Cardiac septum (tissue), 1 donor: Measurements from ENCODE around the gene GARIN1A. TPM values are rescaled to one million over a fixed set of nuclear protein-coding genes. Genes with fewer than 3 reads are reported as not detected.
"Not testable (repeated sequence)": the region's sequence is repeated elsewhere in the genome, so short reads cannot be mapped to it uniquely, and the experiment has no call there.

Experiments used
- DNase-seq: peaks from one replicate; pipeline ENCODE4 v3.0.0-alpha.2; 2020; ENCODE audit warnings: low spot score
- intact Hi-C: fragments of 100-400 bp; cut with DNase I; formaldehyde crosslinking; loops from one replicate; pipeline ENCODE4 v1.14.0; 2022
- total RNA-seq: library from RNA; stranded (reverse); fragmentation: NEBNext Ultra II Directional; extraction: Animal tissue kit (Norgen Biotek cat#: 25700); gene quantifications from one replicate; pipeline ENCODE4 v1.2.1, GENCODE V29; 2021
- donor health status: DM: no; HTN: no; CAD: no.

GARIN1A gene
- total RNA-seq, 1 donor from 2014 or later = 2.4 TPM

GRCh38 chr7:128681794-128682537, 9.9 kb downstream of the GARIN1A start:
- no peak for DNase-seq
- intact Hi-C loops = no loop called here

DNA sequence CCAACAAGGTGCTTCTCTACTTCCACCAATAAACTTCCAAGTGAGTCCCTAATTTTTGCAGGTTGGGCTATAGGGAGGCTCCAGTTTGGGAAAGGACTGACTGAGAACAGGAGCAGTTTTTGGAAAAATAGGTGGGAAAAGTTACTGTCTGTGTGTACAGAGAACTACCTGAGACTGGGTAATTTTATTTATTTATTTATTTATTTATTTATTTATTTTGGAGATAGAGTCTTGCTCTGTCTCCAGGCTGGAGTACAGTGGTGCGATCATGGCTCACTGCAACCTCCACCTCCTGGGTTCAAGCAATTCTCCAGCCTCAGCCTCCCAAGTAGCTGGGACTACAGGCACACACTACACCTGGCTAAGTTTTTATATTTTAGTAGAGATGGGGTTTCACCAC, 11.2 kb downstream of the GARIN1A start:
- DNase-seq, intact Hi-C loops: not testable (repeated sequence)

DNA sequence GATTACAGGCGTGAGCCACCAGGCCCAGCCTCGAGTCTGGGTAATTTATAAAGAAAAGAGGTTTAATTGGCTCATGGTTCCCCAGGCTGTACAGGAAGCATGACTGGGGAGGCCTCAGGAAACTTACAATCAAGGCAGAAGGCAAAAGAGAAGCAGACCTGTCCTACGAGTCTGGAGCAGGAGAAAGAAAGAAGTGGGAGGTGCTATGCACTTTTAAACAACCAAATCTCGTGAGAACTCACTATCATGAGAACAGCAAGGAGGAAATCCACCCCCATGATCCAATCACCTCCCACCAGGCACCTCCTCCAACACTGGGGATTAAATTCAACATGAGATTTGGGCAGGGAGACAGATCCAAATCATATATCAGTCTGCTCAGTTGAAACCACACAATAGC, 11.6 kb downstream of the GARIN1A start:
- DNase-seq, intact Hi-C loops: not testable (repeated sequence)

- intact Hi-C loops = no loop called here
- DNase-seq = no peak
These were observed 15.0 kb downstream of the GARIN1A start for GRCh38 chr7:128687131-128687530.

GRCh38 chr7:128688492-128688891, 16.4 kb downstream of the GARIN1A start:
- intact Hi-C loops = no loop called here

GRCh38 chr7:128689161-128689935, 17.3 kb downstream of the GARIN1A start:
- DNase-seq, intact Hi-C loops: not testable (repeated sequence)

More at GRCh38 chr7:128688492-128688891, 16.4 kb downstream of the GARIN1A start:
- no peak for DNase-seq

GRCh38 chr7:128691227-128691626, 19.1 kb downstream of the GARIN1A start:
- intact Hi-C loops = no loop called here

DNA sequence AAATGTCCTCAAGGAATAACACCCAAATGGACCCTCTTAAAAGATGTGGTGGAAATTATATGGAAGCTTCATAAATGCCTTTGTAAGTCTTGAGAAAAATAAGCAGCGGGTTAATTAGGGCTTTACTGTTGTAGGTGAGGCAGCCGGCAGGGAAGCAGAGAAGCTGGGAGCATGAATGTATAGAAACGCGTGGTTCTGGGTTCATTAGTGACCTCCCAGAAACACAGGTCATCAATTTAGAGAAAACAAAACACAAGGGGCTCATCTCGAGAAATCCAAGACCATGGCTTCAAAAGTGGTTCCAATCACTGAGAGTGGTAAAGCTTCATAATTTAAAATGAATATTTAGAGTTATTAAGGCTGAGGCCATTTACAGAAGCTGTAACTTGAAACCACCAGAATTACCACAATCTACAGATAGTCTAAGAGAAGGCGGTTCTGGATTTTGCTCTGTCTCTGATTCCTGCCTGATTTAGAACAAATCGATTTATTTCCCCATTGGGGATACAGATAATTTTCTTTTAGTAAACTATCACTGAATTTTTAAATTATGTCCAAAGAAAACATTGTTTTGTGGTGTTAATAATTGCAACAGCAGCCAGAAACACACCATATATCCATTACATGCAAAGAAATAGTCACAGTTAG, 20.7 kb downstream of the GARIN1A start:
- intact Hi-C loops = no loop called here
- no peak for DNase-seq

More at GRCh38 chr7:128691227-128691626, 19.1 kb downstream of the GARIN1A start:
- no peak for DNase-seq

GRCh38 chr7:128693373-128694015, 21.4 kb downstream of the GARIN1A start:
- intact Hi-C loops = no loop called here
- DNase-seq = no peak

- intact Hi-C loops = no loop called here
These were observed 22.6 kb downstream of the GARIN1A start for GRCh38 chr7:128694738-128695137.

GRCh38 chr7:128697302-128697905, 25.3 kb downstream of the GARIN1A start:
- intact Hi-C loops = no loop called here
- no peak for DNase-seq

More at GRCh38 chr7:128694738-128695137, 22.6 kb downstream of the GARIN1A start:
- no peak for DNase-seq

DNA sequence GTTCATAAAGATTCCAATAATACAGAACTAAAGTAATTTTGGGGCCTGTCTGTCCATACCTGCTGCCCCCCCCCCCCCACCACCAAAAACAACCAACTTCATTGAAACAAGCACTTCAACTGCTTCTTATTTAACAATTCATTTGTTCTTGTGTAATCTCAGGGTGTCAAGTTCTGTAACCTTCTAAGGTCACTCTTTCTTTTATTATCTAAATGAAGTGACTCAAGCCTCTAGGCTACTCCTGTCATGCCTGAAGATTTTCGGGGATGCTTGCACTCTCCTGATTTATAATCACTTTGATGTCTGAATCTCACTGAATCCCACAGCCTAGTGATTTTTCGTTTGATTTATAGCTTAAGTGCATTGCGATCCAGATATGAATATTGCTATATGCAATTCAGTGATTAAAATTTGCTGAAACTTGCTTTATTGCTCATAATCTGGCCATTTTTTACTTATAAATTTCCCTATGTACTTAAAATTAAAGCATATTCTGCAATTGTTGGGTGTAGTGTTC, 27.2 kb downstream of the GARIN1A start:
- no peak for DNase-seq
- intact Hi-C loops = no loop called here

DNA sequence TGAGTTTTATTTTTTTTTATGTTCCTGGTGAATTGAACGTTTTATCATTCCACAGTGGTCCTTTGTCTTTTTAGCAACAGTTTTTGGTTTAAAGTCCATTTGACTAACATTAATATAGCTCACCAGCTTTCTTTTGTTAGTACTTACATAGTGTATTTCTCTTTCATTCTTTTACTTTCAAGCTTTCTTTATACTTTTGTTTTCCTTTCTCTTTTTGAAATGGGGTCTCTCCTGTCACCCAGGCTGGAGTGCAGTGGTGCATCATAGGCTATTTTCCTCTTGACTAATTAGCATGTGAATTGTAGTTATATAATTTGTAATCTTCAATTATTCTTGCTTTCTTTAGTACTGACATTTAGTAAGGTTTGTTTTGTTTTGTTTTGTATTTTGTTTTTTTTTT, 27.8 kb downstream of the GARIN1A start:
- intact Hi-C loops = no loop called here
- no peak for DNase-seq

GRCh38 chr7:128701062-128701785, 29.1 kb downstream of the GARIN1A start:
- no peak for DNase-seq
- intact Hi-C loops = no loop called here

GRCh38 chr7:128703609-128704241, 31.6 kb downstream of the GARIN1A start:
- intact Hi-C loops = no loop called here
- DNase-seq = no peak

- intact Hi-C loops = no loop called here
- DNase-seq = no peak
These were observed 33.8 kb downstream of the GARIN1A start for GRCh38 chr7:128705891-128706333.

- intact Hi-C loops = no loop called here
- no peak for DNase-seq
These were observed 35.7 kb downstream of the GARIN1A start for GRCh38 chr7:128707752-128708151.

- intact Hi-C loops = no loop called here
- no peak for DNase-seq
These were observed 36.1 kb downstream of the GARIN1A start for GRCh38 chr7:128708235-128708634.
